Measurements from ENCODE around the gene CCDC47. TPM values are rescaled to one million over a fixed set of nuclear protein-coding genes. Genes with fewer than 3 reads are reported as not detected.
A peak's percentile ranks its signal among the peaks of the same experiment; 100 is the strongest.

Gene CCDC47
- total RNA-seq, 1 experiment from 2014 or later, result 70.9 TPM

DNA sequence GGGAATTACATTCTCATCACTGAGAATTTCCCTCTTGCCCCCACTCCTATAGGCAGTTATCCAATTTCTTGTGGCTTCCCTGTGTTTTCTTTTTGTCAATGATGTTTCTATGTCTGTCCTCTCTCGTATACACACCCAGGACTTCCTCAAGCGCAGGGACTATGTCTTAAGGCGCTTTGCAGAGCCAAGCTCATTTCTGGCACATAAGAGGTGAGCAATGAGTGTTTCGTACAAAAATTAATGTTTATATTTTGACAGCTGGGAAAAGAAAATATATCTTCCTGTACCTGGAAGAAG, 1.5 kb upstream of the CCDC47 start (continued):
- TF ChIP-seq, protein P1, sequence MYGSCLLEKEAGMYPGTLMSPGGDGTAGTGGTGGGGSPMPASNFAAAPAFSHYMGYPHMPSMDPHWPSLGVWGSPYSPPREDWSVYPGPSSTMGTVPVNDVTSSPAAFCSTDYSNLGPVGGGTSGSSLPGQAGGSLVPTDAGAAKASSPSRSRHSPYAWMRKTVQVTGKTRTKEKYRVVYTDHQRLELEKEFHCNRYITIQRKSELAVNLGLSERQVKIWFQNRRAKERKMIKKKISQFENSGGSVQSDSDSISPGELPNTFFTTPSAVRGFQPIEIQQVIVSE (CRISPR knock-in tag; IDR thresholded peaks at IDR 0.05; ENCODE audit: borderline replicate concordance), result no peak
- TF ChIP-seq ZNF396 (CRISPR knock-in tag; IDR thresholded peaks at IDR 0.05; ENCODE audit: borderline replicate concordance) (no peak), ELF4 (CRISPR knock-in tag; IDR thresholded peaks at IDR 0.05; ENCODE audit: low read depth) (no peak)

DNA sequence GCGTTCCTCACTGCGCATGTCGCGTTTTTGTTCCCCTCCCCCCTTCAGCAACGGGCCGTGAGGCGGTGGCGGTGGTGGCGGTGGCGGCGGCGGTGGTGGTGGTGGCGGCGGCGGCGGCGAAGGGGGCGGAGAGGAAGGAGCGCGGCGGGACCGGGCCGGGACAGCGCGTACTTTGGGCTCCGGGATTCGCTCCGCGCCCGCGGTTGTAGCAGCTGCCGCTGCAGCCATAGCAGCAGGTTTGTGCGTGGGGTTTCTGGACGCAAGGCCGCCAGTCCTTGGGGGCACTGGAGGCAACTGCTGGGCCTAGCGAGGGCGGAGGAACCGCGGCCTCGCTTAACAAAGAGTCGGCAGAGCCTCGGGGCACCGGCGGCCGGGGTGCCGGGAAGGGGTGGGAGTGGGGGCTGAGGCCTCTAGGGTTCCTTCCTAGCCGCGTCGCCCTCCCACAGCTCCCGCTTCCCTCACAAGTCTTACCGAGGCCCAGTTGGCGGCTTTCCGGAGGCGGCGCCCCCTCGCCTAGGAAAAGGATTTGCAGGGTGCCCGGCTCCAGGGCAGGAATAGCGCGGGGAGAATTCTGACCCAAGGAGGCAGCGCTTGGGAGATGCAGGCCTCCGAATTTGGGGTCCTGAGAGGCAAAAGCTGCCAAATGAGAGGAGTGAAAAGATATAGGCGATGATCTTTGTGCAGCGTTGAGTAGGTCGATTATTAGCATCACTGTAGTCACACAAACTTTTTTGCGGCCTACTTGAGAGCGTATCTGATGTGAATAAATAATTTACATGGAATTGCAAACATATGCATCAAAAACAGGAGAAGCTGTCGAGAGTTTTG, 958 bp upstream of the CCDC47 start, which contains the start of gene DDX42:
DDX42 (plus strand) TSS at position 30 of the 828 bp plus-strand sequence. CDS start 12,880 bp downstream, outside the sequence.
- peak within 1 kb of the TSS; percentile 100 for H3K27ac Mint-ChIP-seq
- no peaks in the 10 kb centered on the region for H3K27me3 Mint-ChIP-seq (ENCODE audit: low read depth)
- no peak; the same call in 1 of the 2 replicates for ATAC-seq
- CTCF ChIA-PET, result interaction anchor here (0.9 to 1.7 kb wide), 7 partner anchors 43 to 172 kb away, joined by 3 to 8 read pairs (median 4); no protein-coding TSS in a partner anchor
- POLR2A ChIA-PET, result interaction anchor here (1.0 to 1.6 kb wide), 10 partner anchors 9 to 153 kb away, joined by 3 to 12 read pairs (median 4); partner anchors contain the start of genes FTSJ3, LIMD2, MAP3K3 and PSMC5
- no peaks in the 10 kb centered on the region for H3K9me3 Mint-ChIP-seq
- H3K4me1 Mint-ChIP-seq, result peaks cover 19% of the 10 kb centered on the region
- H3K36me3 Mint-ChIP-seq, result peaks cover 20% of the 10 kb centered on the region
- H3K4me3 Mint-ChIP-seq, result peak within 1 kb of the TSS; percentile 97
- DNase-seq (ENCODE audit: low spot score), result peak; percentile 91
- no peak for TF ChIP-seq MXD4 (CRISPR knock-in tag; IDR thresholded peaks at IDR 0.05; ENCODE audit: borderline replicate concordance)
- TF ChIP-seq IRF2 (CRISPR knock-in tag; IDR thresholded peaks at IDR 0.05; ENCODE audit: borderline replicate concordance, low read depth), result no peak
- peak; percentile 53; the same call in 1 of the 2 replicates for TF ChIP-seq CREB1 (CRISPR knock-in tag; IDR thresholded peaks at IDR 0.05)
- no peak for TF ChIP-seq NFE2L1 (CRISPR knock-in tag; IDR thresholded peaks at IDR 0.05)
- TF ChIP-seq, protein P2, sequence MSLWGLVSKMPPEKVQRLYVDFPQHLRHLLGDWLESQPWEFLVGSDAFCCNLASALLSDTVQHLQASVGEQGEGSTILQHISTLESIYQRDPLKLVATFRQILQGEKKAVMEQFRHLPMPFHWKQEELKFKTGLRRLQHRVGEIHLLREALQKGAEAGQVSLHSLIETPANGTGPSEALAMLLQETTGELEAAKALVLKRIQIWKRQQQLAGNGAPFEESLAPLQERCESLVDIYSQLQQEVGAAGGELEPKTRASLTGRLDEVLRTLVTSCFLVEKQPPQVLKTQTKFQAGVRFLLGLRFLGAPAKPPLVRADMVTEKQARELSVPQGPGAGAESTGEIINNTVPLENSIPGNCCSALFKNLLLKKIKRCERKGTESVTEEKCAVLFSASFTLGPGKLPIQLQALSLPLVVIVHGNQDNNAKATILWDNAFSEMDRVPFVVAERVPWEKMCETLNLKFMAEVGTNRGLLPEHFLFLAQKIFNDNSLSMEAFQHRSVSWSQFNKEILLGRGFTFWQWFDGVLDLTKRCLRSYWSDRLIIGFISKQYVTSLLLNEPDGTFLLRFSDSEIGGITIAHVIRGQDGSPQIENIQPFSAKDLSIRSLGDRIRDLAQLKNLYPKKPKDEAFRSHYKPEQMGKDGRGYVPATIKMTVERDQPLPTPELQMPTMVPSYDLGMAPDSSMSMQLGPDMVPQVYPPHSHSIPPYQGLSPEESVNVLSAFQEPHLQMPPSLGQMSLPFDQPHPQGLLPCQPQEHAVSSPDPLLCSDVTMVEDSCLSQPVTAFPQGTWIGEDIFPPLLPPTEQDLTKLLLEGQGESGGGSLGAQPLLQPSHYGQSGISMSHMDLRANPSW (CRISPR knock-in tag; conservative IDR thresholded peaks at IDR 0.05; ENCODE audit: low read depth), result no peak
- TF ChIP-seq, protein P3, sequence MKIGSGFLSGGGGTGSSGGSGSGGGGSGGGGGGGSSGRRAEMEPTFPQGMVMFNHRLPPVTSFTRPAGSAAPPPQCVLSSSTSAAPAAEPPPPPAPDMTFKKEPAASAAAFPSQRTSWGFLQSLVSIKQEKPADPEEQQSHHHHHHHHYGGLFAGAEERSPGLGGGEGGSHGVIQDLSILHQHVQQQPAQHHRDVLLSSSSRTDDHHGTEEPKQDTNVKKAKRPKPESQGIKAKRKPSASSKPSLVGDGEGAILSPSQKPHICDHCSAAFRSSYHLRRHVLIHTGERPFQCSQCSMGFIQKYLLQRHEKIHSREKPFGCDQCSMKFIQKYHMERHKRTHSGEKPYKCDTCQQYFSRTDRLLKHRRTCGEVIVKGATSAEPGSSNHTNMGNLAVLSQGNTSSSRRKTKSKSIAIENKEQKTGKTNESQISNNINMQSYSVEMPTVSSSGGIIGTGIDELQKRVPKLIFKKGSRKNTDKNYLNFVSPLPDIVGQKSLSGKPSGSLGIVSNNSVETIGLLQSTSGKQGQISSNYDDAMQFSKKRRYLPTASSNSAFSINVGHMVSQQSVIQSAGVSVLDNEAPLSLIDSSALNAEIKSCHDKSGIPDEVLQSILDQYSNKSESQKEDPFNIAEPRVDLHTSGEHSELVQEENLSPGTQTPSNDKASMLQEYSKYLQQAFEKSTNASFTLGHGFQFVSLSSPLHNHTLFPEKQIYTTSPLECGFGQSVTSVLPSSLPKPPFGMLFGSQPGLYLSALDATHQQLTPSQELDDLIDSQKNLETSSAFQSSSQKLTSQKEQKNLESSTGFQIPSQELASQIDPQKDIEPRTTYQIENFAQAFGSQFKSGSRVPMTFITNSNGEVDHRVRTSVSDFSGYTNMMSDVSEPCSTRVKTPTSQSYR (CRISPR knock-in tag; IDR thresholded peaks at IDR 0.05), result peak; percentile 86
- TF ChIP-seq KAT7 (CRISPR knock-in tag; IDR thresholded peaks at IDR 0.05; ENCODE audit: borderline replicate concordance), result peak; percentile 88; the same call in 1 of the 2 replicates
- no peak for TF ChIP-seq SMAD4 (CRISPR knock-in tag; IDR thresholded peaks at IDR 0.05)
- no peak for TF ChIP-seq GTF2I (CRISPR knock-in tag; conservative IDR thresholded peaks at IDR 0.05)
- TF ChIP-seq NFYB (CRISPR knock-in tag; conservative IDR thresholded peaks at IDR 0.05; ENCODE audit: low read depth), result peak; percentile 26; the same call in 1 of the 2 replicates
- TF ChIP-seq, protein P4, sequence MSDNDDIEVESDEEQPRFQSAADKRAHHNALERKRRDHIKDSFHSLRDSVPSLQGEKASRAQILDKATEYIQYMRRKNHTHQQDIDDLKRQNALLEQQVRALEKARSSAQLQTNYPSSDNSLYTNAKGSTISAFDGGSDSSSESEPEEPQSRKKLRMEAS (CRISPR knock-in tag; IDR thresholded peaks at IDR 0.05), result no peak
- TF ChIP-seq, protein P5, sequence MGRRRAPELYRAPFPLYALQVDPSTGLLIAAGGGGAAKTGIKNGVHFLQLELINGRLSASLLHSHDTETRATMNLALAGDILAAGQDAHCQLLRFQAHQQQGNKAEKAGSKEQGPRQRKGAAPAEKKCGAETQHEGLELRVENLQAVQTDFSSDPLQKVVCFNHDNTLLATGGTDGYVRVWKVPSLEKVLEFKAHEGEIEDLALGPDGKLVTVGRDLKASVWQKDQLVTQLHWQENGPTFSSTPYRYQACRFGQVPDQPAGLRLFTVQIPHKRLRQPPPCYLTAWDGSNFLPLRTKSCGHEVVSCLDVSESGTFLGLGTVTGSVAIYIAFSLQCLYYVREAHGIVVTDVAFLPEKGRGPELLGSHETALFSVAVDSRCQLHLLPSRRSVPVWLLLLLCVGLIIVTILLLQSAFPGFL (CRISPR knock-in tag; IDR thresholded peaks at IDR 0.05; ENCODE audit: borderline replicate concordance), result 0 out of 2 replicates have a peak, but pooled peaks have one; percentile 50
- TF ChIP-seq FOXP1 (CRISPR knock-in tag; IDR thresholded peaks at IDR 0.05; ENCODE audit: borderline replicate concordance), result peak; percentile 75
- no peak for TF ChIP-seq ZBTB21 (CRISPR knock-in tag; IDR thresholded peaks at IDR 0.05; ENCODE audit: borderline replicate concordance)
- no peak for TF ChIP-seq ZNF416 (CRISPR knock-in tag; IDR thresholded peaks at IDR 0.05)
- TF ChIP-seq MYBL2 (CRISPR knock-in tag; IDR thresholded peaks at IDR 0.05), result 0 out of 2 replicates have a peak, but pooled peaks have one; percentile 30
- TF ChIP-seq, protein P6, sequence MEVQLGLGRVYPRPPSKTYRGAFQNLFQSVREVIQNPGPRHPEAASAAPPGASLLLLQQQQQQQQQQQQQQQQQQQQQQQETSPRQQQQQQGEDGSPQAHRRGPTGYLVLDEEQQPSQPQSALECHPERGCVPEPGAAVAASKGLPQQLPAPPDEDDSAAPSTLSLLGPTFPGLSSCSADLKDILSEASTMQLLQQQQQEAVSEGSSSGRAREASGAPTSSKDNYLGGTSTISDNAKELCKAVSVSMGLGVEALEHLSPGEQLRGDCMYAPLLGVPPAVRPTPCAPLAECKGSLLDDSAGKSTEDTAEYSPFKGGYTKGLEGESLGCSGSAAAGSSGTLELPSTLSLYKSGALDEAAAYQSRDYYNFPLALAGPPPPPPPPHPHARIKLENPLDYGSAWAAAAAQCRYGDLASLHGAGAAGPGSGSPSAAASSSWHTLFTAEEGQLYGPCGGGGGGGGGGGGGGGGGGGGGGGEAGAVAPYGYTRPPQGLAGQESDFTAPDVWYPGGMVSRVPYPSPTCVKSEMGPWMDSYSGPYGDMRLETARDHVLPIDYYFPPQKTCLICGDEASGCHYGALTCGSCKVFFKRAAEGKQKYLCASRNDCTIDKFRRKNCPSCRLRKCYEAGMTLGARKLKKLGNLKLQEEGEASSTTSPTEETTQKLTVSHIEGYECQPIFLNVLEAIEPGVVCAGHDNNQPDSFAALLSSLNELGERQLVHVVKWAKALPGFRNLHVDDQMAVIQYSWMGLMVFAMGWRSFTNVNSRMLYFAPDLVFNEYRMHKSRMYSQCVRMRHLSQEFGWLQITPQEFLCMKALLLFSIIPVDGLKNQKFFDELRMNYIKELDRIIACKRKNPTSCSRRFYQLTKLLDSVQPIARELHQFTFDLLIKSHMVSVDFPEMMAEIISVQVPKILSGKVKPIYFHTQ (CRISPR knock-in tag; IDR thresholded peaks at IDR 0.05), result no peak
- no peak for TF ChIP-seq JAZF1 (CRISPR knock-in tag; IDR thresholded peaks at IDR 0.05)
- TF ChIP-seq ATF1 (CRISPR knock-in tag; IDR thresholded peaks at IDR 0.05), result no peak
- peak; percentile 69; the same call in 1 of the 2 replicates for TF ChIP-seq RELA (CRISPR knock-in tag; IDR thresholded peaks at IDR 0.05; ENCODE audit: borderline replicate concordance)
